Karpas-422 (cell line): ENCODE data around the gene BLID. TPM values are rescaled to one million over a fixed set of nuclear protein-coding genes. Genes with fewer than 3 reads are reported as not detected.

ENCODE experiments used
- DNase-seq: peaks from one replicate; pipeline ENCODE4 v3.0.0-alpha.2; 2015
- H2AFZ ChIP-seq: fragments of 200-600 bp; sonication (generic); 2 replicates; pipeline ENCODE4 v1.6.1; 2014; ENCODE audit warnings: antibody characterized with exemption, low read length, mixed read lengths
- H3K27ac ChIP-seq: fragments of 200-600 bp; sonication (generic); 2 replicates; pipeline ENCODE4 v1.5.1; 2014; ENCODE audit warnings: mild to moderate bottlenecking, low read length, moderate library complexity
- H3K27me3 ChIP-seq: fragments of 200-600 bp; sonication (generic); 2 replicates; pipeline ENCODE4 v1.6.1; 2014; ENCODE audit warnings: low read length, mixed read lengths
- H3K36me3 ChIP-seq: fragments of 200-600 bp; sonication (generic); 2 replicates; pipeline ENCODE4 v1.6.1; 2014; ENCODE audit warnings: low read length, mixed read lengths; ENCODE audit not compliant: insufficient read depth
- H3K4me1 ChIP-seq: fragments of 200-600 bp; sonication (generic); 2 replicates; pipeline ENCODE4 v1.6.1; 2014; ENCODE audit warnings: mild to moderate bottlenecking, low read length, mixed read lengths
- H3K4me2 ChIP-seq: fragments of 200-600 bp; sonication (generic); 2 replicates; pipeline ENCODE4 v1.6.1; 2014; ENCODE audit warnings: low read length, low read depth, mild to moderate bottlenecking; ENCODE audit not compliant: poor library complexity, severe bottlenecking
- H3K4me3 ChIP-seq: fragments of 200-600 bp; sonication (generic); 2 replicates; pipeline ENCODE4 v1.5.1; 2014; ENCODE audit warnings: mild to moderate bottlenecking, antibody characterized with exemption, low read length, mixed read lengths
- H3K79me2 ChIP-seq: fragments of 200-600 bp; sonication (generic); 2 replicates; pipeline ENCODE4 v1.6.1; 2014; ENCODE audit warnings: mild to moderate bottlenecking, low read length, mixed read lengths
- H3K9ac ChIP-seq: fragments of 200-600 bp; sonication (generic); 2 replicates; pipeline ENCODE4 v1.6.0; 2014; ENCODE audit warnings: low read length
- H3K9me2 ChIP-seq: fragments of 200-600 bp; sonication (generic), shearing (Covaris generic); replicated peaks from 2 replicates; pipeline ENCODE4 v1.6.0; 2014; ENCODE audit warnings: mild to moderate bottlenecking, low read length, moderate library complexity; ENCODE audit not compliant: insufficient read depth
- H3K9me3 ChIP-seq: fragments of 300-700, 200-600 bp; sonication (generic); 2 replicates; pipeline ENCODE4 v1.6.1; 2014; ENCODE audit warnings: low read length, mixed read lengths
- H4K20me1 ChIP-seq: fragments of 200-600 bp; sonication (generic); 2 replicates; pipeline ENCODE4 v1.6.1; 2014; ENCODE audit warnings: mild to moderate bottlenecking, antibody characterized with exemption, low read length, low read depth; ENCODE audit not compliant: insufficient read depth
- total RNA-seq: library from RNA; depleted of rRNA; stranded (reverse); fragments of >200 nt; shearing (Covaris generic); gene quantifications from 2 replicates; pipeline ENCODE4 v1.2.3, GENCODE V29; 2014; ENCODE audit warnings: low replicate concordance

BLID gene
- total RNA-seq, 1 experiment from 2014 or later = not detected

- no peak overlapping the region for H3K9ac ChIP-seq
- H3K9me3 ChIP-seq = no peaks in the 10 kb centered on the region
- H2AFZ ChIP-seq = no peak overlapping the region
Observed at GRCh38 chr11:122091835-122092234, 24.2 kb downstream of the BLID start.

GRCh38 chr11:122089111-122089510 lies 26.9 kb downstream of the BLID start:
- Histone ChIP-seq H3K27ac (no peak overlapping the region), H3K27me3 (no peaks in the 10 kb centered on the region), H3K36me3 (no peaks in the 10 kb centered on the region), H3K4me1 (no peaks in the 10 kb centered on the region), H3K9me2 (no peaks in the 10 kb centered on the region), H3K4me3 (no peak overlapping the region), H3K79me2 (no peaks in the 10 kb centered on the region), H4K20me1 (no peaks in the 10 kb centered on the region), H3K9me3 (no peaks in the 10 kb centered on the region), H3K4me2 (no peak overlapping the region), H2AFZ (no peak overlapping the region), H3K9ac (no peak overlapping the region)
- no peak for DNase-seq

More at GRCh38 chr11:122091835-122092234, 24.2 kb downstream of the BLID start:
- no peak overlapping the region for H3K4me2 ChIP-seq
- no peaks in the 10 kb centered on the region for H3K79me2 ChIP-seq
- no peaks in the 10 kb centered on the region for H3K36me3 ChIP-seq
- no peaks in the 10 kb centered on the region for H3K9me2 ChIP-seq
- H3K4me1 ChIP-seq = no peaks in the 10 kb centered on the region
- H3K4me3 ChIP-seq = no peak overlapping the region
- no peak overlapping the region for H3K27ac ChIP-seq
- H3K27me3 ChIP-seq = no peaks in the 10 kb centered on the region
- DNase-seq = no peak
- H4K20me1 ChIP-seq = no peaks in the 10 kb centered on the region

GRCh38 chr11:122085712-122086111 lies 30.3 kb downstream of the BLID start:
- Histone ChIP-seq H3K9ac (no peak overlapping the region), H3K4me2 (no peak overlapping the region), H2AFZ (no peak overlapping the region), H3K9me2 (no peaks in the 10 kb centered on the region), H3K27me3 (no peaks in the 10 kb centered on the region), H3K79me2 (no peaks in the 10 kb centered on the region), H3K4me1 (no peaks in the 10 kb centered on the region), H3K27ac (no peak overlapping the region), H4K20me1 (no peaks in the 10 kb centered on the region), H3K4me3 (no peak overlapping the region), H3K36me3 (no peaks in the 10 kb centered on the region), H3K9me3 (no peaks in the 10 kb centered on the region)
- DNase-seq = no peak

GRCh38 chr11:122085264-122085663 lies 30.8 kb downstream of the BLID start:
- no peaks in the 10 kb centered on the region for H3K27me3 ChIP-seq
- no peak overlapping the region for H2AFZ ChIP-seq
- H3K9me3 ChIP-seq = no peaks in the 10 kb centered on the region
- no peaks in the 10 kb centered on the region for H4K20me1 ChIP-seq
- no peak overlapping the region for H3K27ac ChIP-seq
- H3K9me2 ChIP-seq = no peaks in the 10 kb centered on the region
- no peaks in the 10 kb centered on the region for H3K79me2 ChIP-seq
- DNase-seq = no peak
- no peaks in the 10 kb centered on the region for H3K36me3 ChIP-seq
- H3K4me1 ChIP-seq = no peaks in the 10 kb centered on the region
- no peak overlapping the region for H3K4me2 ChIP-seq
- no peak overlapping the region for H3K9ac ChIP-seq
- no peak overlapping the region for H3K4me3 ChIP-seq

- no peak overlapping the region for H2AFZ ChIP-seq
- no peak overlapping the region for H3K4me3 ChIP-seq
- H3K27me3 ChIP-seq = no peaks in the 10 kb centered on the region
- H3K36me3 ChIP-seq = no peaks in the 10 kb centered on the region
- no peaks in the 10 kb centered on the region for H3K79me2 ChIP-seq
- H4K20me1 ChIP-seq = no peaks in the 10 kb centered on the region
- H3K9me3 ChIP-seq = no peaks in the 10 kb centered on the region
- H3K4me1 ChIP-seq = no peaks in the 10 kb centered on the region
- no peak for DNase-seq
- H3K9ac ChIP-seq = no peak overlapping the region
- no peak overlapping the region for H3K27ac ChIP-seq
- no peak overlapping the region for H3K4me2 ChIP-seq
- no peaks in the 10 kb centered on the region for H3K9me2 ChIP-seq
Observed at GRCh38 chr11:122082205-122082604, 33.8 kb downstream of the BLID start.

- Histone ChIP-seq H3K4me1 (no peaks in the 10 kb centered on the region), H3K9me2 (no peaks in the 10 kb centered on the region), H3K27ac (no peak overlapping the region), H2AFZ (no peak overlapping the region), H3K36me3 (no peaks in the 10 kb centered on the region), H3K9me3 (no peaks in the 10 kb centered on the region), H4K20me1 (no peaks in the 10 kb centered on the region), H3K79me2 (no peaks in the 10 kb centered on the region), H3K4me2 (no peak overlapping the region), H3K9ac (no peak overlapping the region), H3K27me3 (no peaks in the 10 kb centered on the region), H3K4me3 (no peak overlapping the region)
- no peak for DNase-seq
Observed at GRCh38 chr11:122081073-122081472, 34.9 kb downstream of the BLID start.

GRCh38 chr11:122077459-122077858 lies 38.6 kb downstream of the BLID start:
- H3K79me2 ChIP-seq = no peaks in the 10 kb centered on the region
- H3K4me3 ChIP-seq = no peak overlapping the region
- no peak overlapping the region for H3K27ac ChIP-seq
- no peaks in the 10 kb centered on the region for H3K27me3 ChIP-seq
- no peak for DNase-seq
- H3K9ac ChIP-seq = no peak overlapping the region
- H4K20me1 ChIP-seq = no peaks in the 10 kb centered on the region
- H3K4me1 ChIP-seq = no peaks in the 10 kb centered on the region
- H2AFZ ChIP-seq = no peak overlapping the region
- H3K9me3 ChIP-seq = no peaks in the 10 kb centered on the region
- H3K36me3 ChIP-seq = no peaks in the 10 kb centered on the region
- H3K4me2 ChIP-seq = no peak overlapping the region
- no peaks in the 10 kb centered on the region for H3K9me2 ChIP-seq

- Histone ChIP-seq H3K27me3 (no peaks in the 10 kb centered on the region), H3K27ac (no peak overlapping the region), H3K9me2 (no peaks in the 10 kb centered on the region), H3K9me3 (no peaks in the 10 kb centered on the region), H2AFZ (no peak overlapping the region), H3K4me1 (no peaks in the 10 kb centered on the region), H3K4me2 (no peak overlapping the region), H4K20me1 (no peaks in the 10 kb centered on the region), H3K79me2 (no peaks in the 10 kb centered on the region), H3K36me3 (no peaks in the 10 kb centered on the region), H3K9ac (no peak overlapping the region), H3K4me3 (no peak overlapping the region)
- DNase-seq = no peak
Observed at GRCh38 chr11:122076512-122077120, 39.4 kb downstream of the BLID start.

- Histone ChIP-seq H3K9ac (no peak overlapping the region), H3K9me2 (no peaks in the 10 kb centered on the region), H3K36me3 (no peaks in the 10 kb centered on the region), H3K4me2 (no peak overlapping the region), H4K20me1 (no peaks in the 10 kb centered on the region), H3K4me1 (no peaks in the 10 kb centered on the region), H3K27me3 (no peaks in the 10 kb centered on the region), H3K27ac (no peak overlapping the region), H3K4me3 (no peak overlapping the region), H2AFZ (no peak overlapping the region), H3K9me3 (no peaks in the 10 kb centered on the region), H3K79me2 (no peaks in the 10 kb centered on the region)
- no peak for DNase-seq
Observed at GRCh38 chr11:122075016-122075415, 41.0 kb downstream of the BLID start.
